Stimulated activated naive B cell treated with anti-CD40 and anti-IgM and Interleukin-4, amounts not matched to agents 10 μg/mL and 1 μg/mL and 100 μg/mL, for 72 hours (primary cell): ENCODE data around the gene FOSL1.

Experiments used
- ATAC-seq, 2 donors: fragments of 150-1000 bp; cut with Tn5 transposase; replicated peaks; 2 replicates each; pipeline ENCODE4 v1.10.0; 2021; ENCODE audit warnings: moderate library complexity in 1 of 2
- DNase-seq: peaks from one replicate; pipeline ENCODE4 v3.0.0; 2021
- H3K27ac Mint-ChIP-seq: one replicate; pipeline ENCODE4 v1.8.0; 2022; ENCODE audit warnings: mild to moderate bottlenecking, mixed read lengths
- H3K27me3 Mint-ChIP-seq, 2 donors: one replicate each; pipeline ENCODE4 v1.8.0; 2022; ENCODE audit warnings: mixed read lengths in 2 of 2
- H3K36me3 Mint-ChIP-seq, 2 donors: one replicate each; pipeline ENCODE4 v1.8.0; 2022; ENCODE audit warnings: mixed read lengths in 2 of 2, mild to moderate bottlenecking in 1 of 2
- H3K4me1 Mint-ChIP-seq, 2 donors: one replicate each; pipeline ENCODE4 v1.8.0; 2022; ENCODE audit warnings: mixed read lengths in 2 of 2, mild to moderate bottlenecking in 1 of 2
- H3K4me3 Mint-ChIP-seq, 2 donors: one replicate each; pipeline ENCODE4 v1.8.0; 2022; ENCODE audit warnings: mild to moderate bottlenecking in 2 of 2, mixed read lengths in 2 of 2, moderate library complexity in 1 of 2
- H3K9me3 Mint-ChIP-seq, 2 donors: one replicate each; pipeline ENCODE4 v1.8.0; 2022; ENCODE audit warnings: mixed read lengths in 2 of 2, mild to moderate bottlenecking in 1 of 2

Gene FOSL1

GRCh38 chr11:65885808-65886536 is 14.2 kb downstream of the FOSL1 start:
- no peaks in the 10 kb centered on the region for H3K9me3 Mint-ChIP-seq
- peak overlapping the region; percentile 53 for H3K27ac Mint-ChIP-seq
- ATAC-seq (no peak), DNase-seq (no peak)
- no peak overlapping the region for H3K4me3 Mint-ChIP-seq
- no peaks in the 10 kb centered on the region for H3K27me3 Mint-ChIP-seq
- H3K36me3 Mint-ChIP-seq: peaks cover 33 to 46% of the 10 kb centered on the region in 2 donors
- peaks cover 38 to 66% of the 10 kb centered on the region in 2 donors for H3K4me1 Mint-ChIP-seq

GRCh38 chr11:65885231-65885630 is 15.0 kb downstream of the FOSL1 start:
- Mint-ChIP-seq H3K4me3 (no peak overlapping the region), H3K27me3 (no peaks in the 10 kb centered on the region), H3K36me3 (peaks cover 33 to 51% of the 10 kb centered on the region in 2 donors), H3K9me3 (no peaks in the 10 kb centered on the region), H3K4me1 (peaks cover 40 to 68% of the 10 kb centered on the region in 2 donors), H3K27ac (no peak overlapping the region)
- DNase-seq: no peak
- no peak for ATAC-seq

- DNase-seq (peak; percentile 70), ATAC-seq (peak; percentile 54 to 55)
- no peak overlapping the region for H3K4me3 Mint-ChIP-seq
- no peak overlapping the region for H3K27ac Mint-ChIP-seq
- peaks cover 37 to 65% of the 10 kb centered on the region in 2 donors for H3K4me1 Mint-ChIP-seq
- H3K9me3 Mint-ChIP-seq: no peaks in the 10 kb centered on the region
- peaks cover 33 to 51% of the 10 kb centered on the region in 2 donors for H3K36me3 Mint-ChIP-seq
- no peaks in the 10 kb centered on the region for H3K27me3 Mint-ChIP-seq
Measured at GRCh38 chr11:65884716-65885092, 15.5 kb downstream of the FOSL1 start.

- ATAC-seq (no peak), DNase-seq (no peak)
- no peak overlapping the region for H3K4me3 Mint-ChIP-seq
- H3K27me3 Mint-ChIP-seq: no peaks in the 10 kb centered on the region
- peaks cover 35 to 60% of the 10 kb centered on the region in 2 donors for H3K4me1 Mint-ChIP-seq
- no peaks in the 10 kb centered on the region for H3K9me3 Mint-ChIP-seq
- H3K36me3 Mint-ChIP-seq: peaks cover 33 to 51% of the 10 kb centered on the region in 2 donors
- H3K27ac Mint-ChIP-seq: no peak overlapping the region
Measured at GRCh38 chr11:65883786-65884715, 16.1 kb downstream of the FOSL1 start.

GRCh38 chr11:65883058-65883761 is 17.0 kb downstream of the FOSL1 start:
- ATAC-seq: no peak
- Mint-ChIP-seq H3K4me3 (no peak overlapping the region), H3K27ac (no peak overlapping the region), H3K4me1 (peaks cover 31 to 52% of the 10 kb centered on the region in 2 donors), H3K9me3 (no peaks in the 10 kb centered on the region), H3K36me3 (peaks cover 33 to 49% of the 10 kb centered on the region in 2 donors), H3K27me3 (no peaks in the 10 kb centered on the region)
- no peak for DNase-seq

GRCh38 chr11:65882120-65883057 is 17.8 kb downstream of the FOSL1 start:
- H3K27me3 Mint-ChIP-seq: no peaks in the 10 kb centered on the region
- ATAC-seq (no peak), DNase-seq (no peak)
- no peak overlapping the region for H3K27ac Mint-ChIP-seq
- no peak overlapping the region for H3K4me3 Mint-ChIP-seq
- H3K36me3 Mint-ChIP-seq: peaks cover 31 to 47% of the 10 kb centered on the region in 2 donors
- no peaks in the 10 kb centered on the region for H3K9me3 Mint-ChIP-seq
- peaks cover 28 to 44% of the 10 kb centered on the region in 2 donors for H3K4me1 Mint-ChIP-seq

GRCh38 chr11:65880844-65881421 is 19.3 kb downstream of the FOSL1 start:
- no peaks in the 10 kb centered on the region for H3K27me3 Mint-ChIP-seq
- peaks cover 22 to 39% of the 10 kb centered on the region in 2 donors for H3K36me3 Mint-ChIP-seq
- H3K4me1 Mint-ChIP-seq: peaks cover 18 to 31% of the 10 kb centered on the region in 2 donors
- no peak for ATAC-seq
- DNase-seq: no peak
- no peak overlapping the region for H3K27ac Mint-ChIP-seq
- no peaks in the 10 kb centered on the region for H3K9me3 Mint-ChIP-seq
- H3K4me3 Mint-ChIP-seq: peak overlapping the region in 1 of 2 donors; percentile 23

GRCh38 chr11:65880027-65880426 is 20.2 kb downstream of the FOSL1 start:
- Mint-ChIP-seq H3K36me3 (peaks cover 18 to 35% of the 10 kb centered on the region in 2 donors), H3K4me3 (no peak overlapping the region), H3K27ac (no peak overlapping the region), H3K27me3 (no peaks in the 10 kb centered on the region), H3K4me1 (peaks cover 15 to 26% of the 10 kb centered on the region in 2 donors), H3K9me3 (no peaks in the 10 kb centered on the region)
- ATAC-seq: no peak
- DNase-seq: no peak

GRCh38 chr11:65879617-65880016 is 20.6 kb downstream of the FOSL1 start, which contains the start of gene CTSW:
TSS of gene CTSW (plus strand) at chr11:65879837. CDS start at chr11:65879855, 18 bp downstream.
- Mint-ChIP-seq H3K27ac (peak within 1 kb of the TSS; percentile 37), H3K4me3 (peak within 1 kb of the TSS in 1 of 2 donors; percentile 23), H3K27me3 (no peaks in the 10 kb centered on the region), H3K4me1 (peaks cover 11 to 21% of the 10 kb centered on the region in 2 donors), H3K9me3 (no peaks in the 10 kb centered on the region), H3K36me3 (peaks cover 16 to 31% of the 10 kb centered on the region in 2 donors)
- ATAC-seq (peak in 1 of 2 donors; percentile 23), DNase-seq (no peak)

- peak overlapping the region; percentile 85 to 86 for H3K4me3 Mint-ChIP-seq
- H3K4me1 Mint-ChIP-seq: peaks cover 23 to 28% of the 10 kb centered on the region in 2 donors
- peaks cover 0 to 8% of the 10 kb centered on the region in 2 donors for H3K27me3 Mint-ChIP-seq
- H3K27ac Mint-ChIP-seq: peak overlapping the region; percentile 93
- no peaks in the 10 kb centered on the region for H3K9me3 Mint-ChIP-seq
- peaks cover 0 to 2% of the 10 kb centered on the region in 2 donors for H3K36me3 Mint-ChIP-seq
- peak; percentile 78 to 89 for ATAC-seq
- peak; percentile 93 for DNase-seq
Measured at GRCh38 chr11:65873318-65874156, 26.7 kb downstream of the FOSL1 start.

GRCh38 chr11:65872586-65873317 is 27.4 kb downstream of the FOSL1 start, which contains the start of gene EFEMP2:
TSS of gene EFEMP2 (minus strand) at chr11:65872800. CDS start at chr11:65872354, 446 bp downstream.
- peaks cover 4 to 10% of the 10 kb centered on the region in 2 donors for H3K36me3 Mint-ChIP-seq
- H3K9me3 Mint-ChIP-seq: no peaks in the 10 kb centered on the region
- peaks cover 0 to 8% of the 10 kb centered on the region in 2 donors for H3K27me3 Mint-ChIP-seq
- DNase-seq (no peak), ATAC-seq (no peak)
- H3K27ac Mint-ChIP-seq: peak within 1 kb of the TSS; percentile 93
- peak within 1 kb of the TSS; percentile 85 to 86 for H3K4me3 Mint-ChIP-seq
- peaks cover 23 to 28% of the 10 kb centered on the region in 2 donors for H3K4me1 Mint-ChIP-seq
